Pulmonary artery endothelial cell (primary cell): Measurements from ENCODE around the gene XAGE3. TPM values are rescaled to one million over a fixed set of nuclear protein-coding genes. Genes with fewer than 3 reads are reported as not detected.
"Not testable (repeated sequence)": the region's sequence is repeated elsewhere in the genome, so short reads cannot be mapped to it uniquely, and the experiment has no call there.

Source experiments
- DNase-seq: peaks from one replicate; pipeline ENCODE4 v3.0.0-alpha.2; 2011; ENCODE audit warnings: low read depth, low spot score
- total RNA-seq: library from RNA; depleted of rRNA; stranded (reverse); fragments of >200 nt; gene quantifications from 2 replicates; pipeline ENCODE4 v1.2.3, GENCODE V29; 2014

XAGE3 gene
- total RNA-seq, 1 donor from 2014 or later, result not detected

- not testable (repeated sequence) for DNase-seq
Measured at GRCh38 chrX:52843619-52844018, 24.3 kb downstream of the XAGE3 start.

GRCh38 chrX:52839137-52839536, 28.7 kb downstream of the XAGE3 start:
- no peak for DNase-seq

GRCh38 chrX:52830551-52830950, 37.3 kb downstream of the XAGE3 start:
- DNase-seq, result no peak

- no peak for DNase-seq
Measured at GRCh38 chrX:52824608-52825007, 43.3 kb downstream of the XAGE3 start.

- DNase-seq, result no peak
Measured at GRCh38 chrX:52821079-52821760, 46.7 kb downstream of the XAGE3 start.

- DNase-seq, result no peak
Measured at GRCh38 chrX:52819788-52820187, 48.1 kb downstream of the XAGE3 start.

Other genes with a start within 250 kb of the XAGE3 start
- gene SSX7, start 213.2 kb downstream of the XAGE3 start, total RNA-seq, result not detected in 2 replicates
- gene SSX2, start 160.9 kb downstream of the XAGE3 start, total RNA-seq, result 0.14 TPM in 1 of 2 replicates, not detected in the other
- not detected in 2 replicates for gene SSX2B, start 116.8 kb downstream of the XAGE3 start, total RNA-seq
- gene SPANXN5, start 70.7 kb downstream of the XAGE3 start, total RNA-seq, result not detected in 2 replicates
- gene XAGE5, start 56.8 kb downstream of the XAGE3 start, total RNA-seq, result not detected in 2 replicates
- gene FAM156B, start 29.2 kb upstream of the XAGE3 start, total RNA-seq, result 8.1 and 8.9 TPM in 2 replicates
- gene FAM156A, start 90.4 kb upstream of the XAGE3 start, total RNA-seq, result 3.7 and 7.4 TPM in 2 replicates
- 2.7 and 3.2 TPM in 2 replicates for gene GPR173, start 180.7 kb upstream of the XAGE3 start, total RNA-seq
- 9.8 and 10.0 TPM in 2 replicates for gene TSPYL2, start 214.3 kb upstream of the XAGE3 start, total RNA-seq
- 4.6 and 5.7 TPM in 2 replicates for gene KANTR, start 226.1 kb upstream of the XAGE3 start, total RNA-seq